Esophagus squamous epithelium (tissue), 4 donors: ENCODE data around the gene UTS2R.

ENCODE experiments used
- CTCF ChIP-seq, 6 experiments: fragments of 450-650 bp in 4 of 6; fragments of 200-600 bp in 2 of 6; sonication (generic) in 2 of 6; IDR thresholded peaks; one replicate each; pipeline ENCODE4 v1.5.1; 2016 to 2019; ENCODE audit warnings: antibody characterized with exemption in 6 of 6, mild to moderate bottlenecking in 4 of 6, moderate library complexity in 4 of 6
- POLR2A ChIP-seq, 4 donors: fragments of 450-650 bp; IDR thresholded peaks; one replicate each; pipeline ENCODE4 v1.6.1; 2017; ENCODE audit warnings: antibody characterized with exemption in 4 of 4, mild to moderate bottlenecking in 4 of 4, moderate library complexity in 3 of 4

DNA sequence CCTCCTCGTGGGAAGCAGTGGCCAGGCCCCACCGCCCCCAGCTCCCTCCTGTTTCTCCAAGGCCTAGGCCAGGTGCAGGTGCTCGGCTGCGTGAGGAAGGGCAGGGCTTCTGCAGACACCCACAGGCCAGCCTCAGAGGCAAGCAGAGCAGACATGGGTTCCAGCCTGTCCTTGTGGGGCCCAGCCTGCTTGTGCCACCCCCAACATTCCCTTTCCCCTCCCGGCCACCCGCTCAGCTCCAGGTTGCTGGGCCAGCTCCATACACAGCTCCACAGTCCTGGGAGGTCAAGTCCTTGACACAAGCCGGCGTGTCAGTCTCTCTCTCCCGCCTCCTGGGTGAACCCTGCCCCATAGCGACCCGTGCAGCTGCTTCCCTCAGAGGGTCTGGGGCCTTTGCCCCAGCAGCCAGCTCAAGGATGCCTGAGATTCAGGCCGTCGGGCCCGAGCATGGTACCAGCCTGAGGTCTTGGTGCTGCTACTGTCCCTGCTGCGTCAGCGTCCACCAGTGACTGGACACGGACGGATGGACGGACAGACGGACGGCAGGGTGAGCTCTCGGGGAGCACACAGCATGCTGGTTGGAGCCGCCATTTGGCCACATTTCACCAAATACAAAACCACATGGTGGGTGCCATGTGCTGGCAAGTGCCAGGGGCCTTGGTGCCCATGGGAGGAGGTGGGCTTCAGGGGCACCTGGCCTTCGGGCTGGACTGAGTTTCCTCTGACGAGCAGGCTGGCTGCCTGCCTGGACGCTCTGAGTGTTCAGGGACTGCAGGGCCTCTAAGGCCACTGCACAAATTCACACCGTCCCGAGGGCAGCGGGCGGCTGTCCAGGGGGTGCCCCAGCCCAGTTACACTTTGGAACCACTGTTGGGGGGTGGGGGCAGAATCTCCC is 46.0 kb upstream of the UTS2R start:
- TF ChIP-seq CTCF (IDR thresholded peaks at IDR 0.05) = no peak
- TF ChIP-seq POLR2A (IDR thresholded peaks at IDR 0.05) = no peak
